LoVo (cell line): Measurements from ENCODE around the gene GAS2L2.
"Not testable (repeated sequence)": the region's sequence is repeated elsewhere in the genome, so short reads cannot be mapped to it uniquely, and the experiment has no call there.

ENCODE experiments used
- DNase-seq: peaks from one replicate; pipeline ENCODE4 v3.0.0-alpha.2; 2016; ENCODE audit warnings: low spot score

Gene GAS2L2

GRCh38 chr17:35773679-35774425, 20.8 kb upstream of the GAS2L2 start:
- DNase-seq = no peak

DNA sequence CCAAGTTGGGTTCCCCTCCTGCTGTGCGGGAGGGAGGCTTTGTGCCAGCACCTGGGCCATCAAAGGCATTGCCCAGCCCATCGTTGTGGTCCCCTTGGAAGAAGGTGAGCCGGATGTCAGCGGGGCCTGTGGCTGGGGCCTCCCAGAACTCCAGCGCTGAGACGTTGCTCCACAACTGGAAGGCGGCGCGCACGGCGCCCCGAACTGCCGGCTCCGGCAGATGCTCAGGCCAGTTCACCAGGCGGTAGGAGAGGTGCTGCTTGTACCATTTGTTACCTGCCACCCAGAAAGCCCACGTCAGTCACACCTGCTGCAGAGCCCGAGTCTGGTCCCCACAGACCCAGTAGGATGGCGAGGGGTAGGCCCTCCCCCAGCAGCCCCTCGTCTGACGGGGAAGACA, 20.1 kb upstream of the GAS2L2 start:
- no peak for DNase-seq

- DNase-seq = no peak
Measured at GRCh38 chr17:35769895-35770486, 17.0 kb upstream of the GAS2L2 start.

- no peak for DNase-seq
Measured at GRCh38 chr17:35768797-35769196, 15.8 kb upstream of the GAS2L2 start.

DNA sequence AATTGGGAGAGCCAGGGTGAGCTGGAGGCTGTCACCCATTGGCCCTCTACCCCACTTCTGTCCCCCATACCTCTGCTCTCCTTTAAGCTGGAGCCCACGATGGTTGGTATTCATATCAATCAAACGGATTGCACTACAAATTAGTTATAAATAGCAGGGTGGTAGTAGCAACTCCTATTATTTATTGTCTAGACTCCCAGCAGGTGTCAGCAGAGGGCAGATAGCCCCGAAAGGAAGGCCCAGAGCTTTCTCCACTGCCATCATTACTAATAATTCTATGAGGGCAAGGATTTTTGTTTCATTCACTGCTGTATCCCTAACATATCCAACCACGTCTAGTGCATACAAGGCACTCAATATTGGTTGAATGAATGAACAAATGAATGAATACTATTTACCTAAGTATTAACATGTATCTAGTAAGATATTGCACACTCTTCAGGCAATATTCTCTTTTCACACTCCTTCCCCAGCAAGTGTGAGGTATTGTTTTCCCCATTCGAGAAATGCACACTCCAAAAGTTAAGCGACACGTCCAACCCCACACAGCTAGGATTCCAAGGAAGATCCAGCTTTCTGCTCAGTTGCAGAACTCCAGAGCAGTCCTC, 14.0 kb upstream of the GAS2L2 start:
- DNase-seq = peak; percentile 24

GRCh38 chr17:35766489-35766877, 13.4 kb upstream of the GAS2L2 start:
- no peak for DNase-seq

GRCh38 chr17:35765756-35766488, 12.9 kb upstream of the GAS2L2 start:
- DNase-seq = no peak

DNA sequence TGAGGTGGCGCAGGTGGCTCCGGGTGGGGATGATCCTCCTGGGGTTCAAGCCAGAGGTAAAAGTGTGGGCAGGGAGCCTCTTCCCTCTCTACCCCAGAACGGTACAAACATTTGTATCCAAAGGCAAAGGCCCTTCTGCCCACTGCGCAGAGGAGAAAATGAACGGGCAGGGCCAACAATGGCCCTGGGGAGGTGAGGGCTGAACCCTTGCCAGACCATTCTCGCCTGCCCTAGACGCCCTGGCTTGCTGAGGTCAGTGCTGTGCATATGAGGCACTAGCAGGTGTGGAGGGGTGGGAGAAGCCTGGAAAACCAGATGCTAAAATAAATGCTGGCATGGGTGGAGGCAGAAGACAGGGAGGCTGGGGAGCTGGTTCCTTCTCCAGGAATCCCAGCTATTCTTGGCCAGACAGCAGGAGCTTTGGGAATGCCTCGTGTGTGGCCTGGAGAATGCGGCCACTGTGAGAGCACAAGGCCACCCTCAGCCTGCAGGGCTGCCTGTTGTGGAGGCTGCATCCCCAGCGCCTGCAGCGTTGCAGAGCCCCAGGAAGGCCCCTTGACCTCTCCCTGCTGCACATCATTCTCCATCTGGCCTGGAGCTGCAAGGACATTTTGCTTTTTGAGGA, 12.2 kb upstream of the GAS2L2 start:
- no peak for DNase-seq

- DNase-seq = peak; percentile 94
Measured at GRCh38 chr17:35764123-35764991, 11.3 kb upstream of the GAS2L2 start.

DNA sequence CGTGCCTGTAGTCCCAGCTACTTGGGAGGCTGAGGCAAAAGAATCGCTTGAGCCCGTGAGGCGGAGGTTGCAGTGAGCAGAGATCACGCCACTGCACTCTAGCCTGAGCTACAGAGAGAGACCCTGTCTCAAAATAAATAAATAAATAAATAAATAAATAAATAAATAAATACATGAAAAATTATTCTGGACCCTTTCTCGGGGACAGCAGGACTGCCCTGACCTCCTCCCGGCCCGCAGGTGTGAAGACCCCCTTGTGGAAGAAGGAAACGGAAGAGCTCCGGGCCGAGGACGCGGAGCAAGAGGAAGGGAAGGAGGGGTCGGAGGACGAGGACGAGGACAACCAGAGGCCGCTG, 10.7 kb upstream of the GAS2L2 start:
- no peak for DNase-seq

DNA sequence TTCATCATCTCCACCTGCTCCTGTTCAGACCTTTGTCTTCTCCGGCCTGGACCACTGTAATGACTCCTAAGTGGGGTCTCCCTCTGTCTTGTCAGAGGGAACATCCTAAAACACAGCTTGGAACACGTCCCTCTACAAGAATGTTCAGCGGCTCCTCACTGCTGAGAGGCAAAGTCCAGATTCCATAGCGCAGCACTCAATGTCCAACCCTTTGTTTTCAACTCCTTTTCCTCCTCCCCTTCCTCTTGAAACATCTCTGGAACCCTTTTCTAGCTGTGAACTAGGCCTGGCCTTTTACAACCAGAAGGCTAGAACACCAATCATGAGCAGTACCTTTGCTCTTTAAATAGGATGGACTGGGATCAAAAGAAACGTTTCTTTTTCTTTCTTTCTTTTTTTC, 8.6 kb upstream of the GAS2L2 start:
- DNase-seq = no peak

- no peak for DNase-seq
Measured at GRCh38 chr17:35760587-35760986, 7.5 kb upstream of the GAS2L2 start, which contains the start of gene C17orf50. Gene C17orf50, plus strand, starts transcription at chr17:35760887. Its CDS starts 55 bp downstream, at chr17:35760942.

- DNase-seq = no peak
Measured at GRCh38 chr17:35757243-35757642, 4.2 kb upstream of the GAS2L2 start.

DNA sequence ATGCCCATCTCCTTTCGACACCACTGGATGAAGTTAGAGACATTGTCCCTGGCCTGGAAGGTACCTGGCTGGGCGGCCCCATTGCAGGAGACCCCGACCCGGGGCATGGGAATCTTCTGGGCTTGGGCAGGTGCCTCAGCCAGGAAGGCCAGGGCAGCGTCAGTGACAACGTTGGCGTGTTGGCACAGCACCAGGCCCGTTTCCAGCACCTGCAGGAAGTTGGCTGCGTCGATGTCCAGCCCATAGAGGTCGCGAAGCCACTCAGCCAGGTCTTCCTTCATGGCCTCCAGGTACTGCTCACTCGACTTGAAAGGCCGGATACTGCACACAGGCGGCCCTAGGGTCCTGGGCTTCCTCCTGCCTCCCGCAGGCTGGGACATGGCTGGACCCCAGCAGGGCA, 568 bp downstream of the GAS2L2 start:
- no peak for DNase-seq

DNA sequence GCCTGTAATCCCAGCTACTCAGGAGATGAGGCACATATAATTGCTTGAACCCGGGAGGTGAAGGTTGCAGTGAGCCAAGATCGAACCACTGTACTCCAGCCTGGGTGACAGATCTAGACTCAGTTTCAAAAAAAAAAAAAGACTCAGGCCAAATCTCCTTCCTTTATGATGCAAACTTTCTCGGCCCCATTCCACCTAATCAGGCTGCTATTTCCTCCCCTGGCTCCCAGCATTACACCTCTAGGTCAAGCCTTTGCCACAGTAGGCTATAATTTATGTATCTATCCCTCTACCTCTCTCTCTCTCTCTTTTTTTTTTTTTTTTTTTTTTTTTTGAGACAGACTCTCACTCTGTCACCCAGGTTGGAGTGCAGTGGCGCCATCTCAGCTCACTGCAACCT, 1.5 kb downstream of the GAS2L2 start:
- DNase-seq = not testable (repeated sequence)

- DNase-seq = no peak
Measured at GRCh38 chr17:35750526-35751395, 2.3 kb downstream of the GAS2L2 start.

- DNase-seq = no peak
Measured at GRCh38 chr17:35749560-35750412, 3.3 kb downstream of the GAS2L2 start.

GRCh38 chr17:35748979-35749378, 4.1 kb downstream of the GAS2L2 start:
- no peak for DNase-seq

DNA sequence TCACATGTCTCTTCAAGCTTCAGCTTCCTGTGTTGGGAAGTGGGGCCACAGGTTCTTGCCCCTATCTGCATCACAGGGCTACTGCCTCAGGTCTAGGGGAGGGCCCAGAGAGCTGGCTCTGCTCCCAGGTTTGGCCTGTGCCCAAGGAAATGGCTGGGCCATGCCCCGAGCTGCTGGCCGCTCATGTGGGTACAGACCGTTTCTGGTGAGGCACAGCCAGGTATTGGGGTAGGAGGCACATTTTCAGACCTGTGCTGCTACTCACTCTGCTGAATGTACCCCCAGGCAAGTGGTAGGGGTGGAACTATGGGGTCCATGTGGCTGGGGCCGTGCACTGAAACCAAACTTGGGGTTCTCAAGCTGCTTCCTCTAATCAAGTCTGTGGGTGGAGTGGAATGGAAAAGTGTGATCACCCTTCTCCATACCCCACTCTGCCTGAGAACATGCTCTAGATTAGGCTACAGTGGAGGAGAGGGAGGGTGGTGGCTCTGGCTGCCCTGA, 4.6 kb downstream of the GAS2L2 start:
- no peak for DNase-seq
